ENCODE data around the gene ARHGEF11. TPM values are rescaled to one million over a fixed set of nuclear protein-coding genes. Genes with fewer than 3 reads are reported as not detected.

Gene ARHGEF11
- total and polyA plus RNA-seq, 9 of the 15 experiments (the other 6 are each of a cell fraction or from before 2014, with no cell fraction given): 0.14 to 15.5 (median 9.0) TPM

DNA sequence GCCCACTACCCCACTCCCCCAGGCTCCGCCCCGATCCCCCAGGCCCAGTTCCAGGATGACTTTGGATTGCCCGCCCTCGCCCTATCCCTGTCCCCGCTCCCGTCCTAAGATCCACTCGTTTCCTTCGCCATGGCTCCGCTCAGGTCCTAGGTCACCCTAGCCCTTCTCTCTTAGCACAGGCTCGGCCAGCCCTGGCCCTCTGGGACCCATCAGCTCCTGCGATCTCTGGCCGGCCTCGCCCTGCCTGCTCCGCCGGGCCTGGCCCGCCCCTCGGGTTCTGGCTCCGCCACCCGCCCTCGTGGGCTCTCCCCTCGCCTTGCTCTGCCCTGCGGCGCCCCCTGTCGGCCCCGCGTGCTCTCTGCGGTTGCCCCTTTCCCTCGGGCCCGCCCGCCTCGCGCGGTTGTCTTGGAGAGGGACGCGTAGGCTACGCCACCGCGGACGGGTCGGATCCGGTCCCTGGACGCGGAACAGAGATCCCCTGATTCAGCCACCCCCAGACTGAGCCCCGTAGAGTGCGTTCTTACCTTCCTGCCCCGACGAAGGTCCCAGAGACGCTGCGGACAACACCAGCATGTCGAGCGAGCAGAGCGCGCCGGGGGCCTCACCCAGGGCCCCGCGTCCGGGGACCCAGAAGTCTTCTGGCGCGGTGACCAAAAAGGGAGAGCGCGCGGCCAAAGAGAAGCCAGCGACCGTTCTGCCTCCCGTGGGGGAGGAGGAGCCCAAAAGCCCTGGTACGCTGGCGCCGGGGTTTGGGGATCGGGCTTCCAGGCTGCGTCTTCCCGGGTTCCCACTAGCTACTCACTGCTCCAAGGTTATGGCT lies 125.1 kb downstream of the ARHGEF11 start, which contains the start of gene LRRC71 (continued):
- TF ChIP-seq, protein P1, sequence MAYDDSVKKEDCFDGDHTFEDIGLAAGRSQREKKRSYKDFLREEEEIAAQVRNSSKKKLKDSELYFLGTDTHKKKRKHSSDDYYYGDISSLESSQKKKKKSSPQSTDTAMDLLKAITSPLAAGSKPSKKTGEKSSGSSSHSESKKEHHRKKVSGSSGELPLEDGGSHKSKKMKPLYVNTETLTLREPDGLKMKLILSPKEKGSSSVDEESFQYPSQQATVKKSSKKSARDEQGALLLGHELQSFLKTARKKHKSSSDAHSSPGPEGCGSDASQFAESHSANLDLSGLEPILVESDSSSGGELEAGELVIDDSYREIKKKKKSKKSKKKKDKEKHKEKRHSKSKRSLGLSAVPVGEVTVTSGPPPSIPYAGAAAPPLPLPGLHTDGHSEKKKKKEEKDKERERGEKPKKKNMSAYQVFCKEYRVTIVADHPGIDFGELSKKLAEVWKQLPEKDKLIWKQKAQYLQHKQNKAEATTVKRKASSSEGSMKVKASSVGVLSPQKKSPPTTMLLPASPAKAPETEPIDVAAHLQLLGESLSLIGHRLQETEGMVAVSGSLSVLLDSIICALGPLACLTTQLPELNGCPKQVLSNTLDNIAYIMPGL (CRISPR knock-in tag; IDR thresholded peaks at IDR 0.05): 0 out of 2 replicates have a peak, but pooled peaks have one; percentile 81
- TF ChIP-seq ZNF780A (CRISPR knock-in tag; IDR thresholded peaks at IDR 0.05): no peak
- TF ChIP-seq, protein P2, sequence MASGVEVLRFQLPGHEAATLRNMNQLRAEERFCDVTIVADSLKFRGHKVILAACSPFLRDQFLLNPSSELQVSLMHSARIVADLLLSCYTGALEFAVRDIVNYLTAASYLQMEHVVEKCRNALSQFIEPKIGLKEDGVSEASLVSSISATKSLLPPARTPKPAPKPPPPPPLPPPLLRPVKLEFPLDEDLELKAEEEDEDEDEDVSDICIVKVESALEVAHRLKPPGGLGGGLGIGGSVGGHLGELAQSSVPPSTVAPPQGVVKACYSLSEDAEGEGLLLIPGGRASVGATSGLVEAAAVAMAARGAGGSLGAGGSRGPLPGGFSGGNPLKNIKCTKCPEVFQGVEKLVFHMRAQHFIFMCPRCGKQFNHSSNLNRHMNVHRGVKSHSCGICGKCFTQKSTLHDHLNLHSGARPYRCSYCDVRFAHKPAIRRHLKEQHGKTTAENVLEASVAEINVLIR (CRISPR knock-in tag; IDR thresholded peaks at IDR 0.05): no peak
- TF ChIP-seq MCM7 (IDR thresholded peaks at IDR 0.05): no peak
- TF ChIP-seq ETV5 (CRISPR knock-in tag; IDR thresholded peaks at IDR 0.05; ENCODE audit: low read depth): peak; percentile 65
- no peak for TF ChIP-seq SMARCA5 (IDR thresholded peaks at IDR 0.05)
- TF ChIP-seq, protein P3, sequence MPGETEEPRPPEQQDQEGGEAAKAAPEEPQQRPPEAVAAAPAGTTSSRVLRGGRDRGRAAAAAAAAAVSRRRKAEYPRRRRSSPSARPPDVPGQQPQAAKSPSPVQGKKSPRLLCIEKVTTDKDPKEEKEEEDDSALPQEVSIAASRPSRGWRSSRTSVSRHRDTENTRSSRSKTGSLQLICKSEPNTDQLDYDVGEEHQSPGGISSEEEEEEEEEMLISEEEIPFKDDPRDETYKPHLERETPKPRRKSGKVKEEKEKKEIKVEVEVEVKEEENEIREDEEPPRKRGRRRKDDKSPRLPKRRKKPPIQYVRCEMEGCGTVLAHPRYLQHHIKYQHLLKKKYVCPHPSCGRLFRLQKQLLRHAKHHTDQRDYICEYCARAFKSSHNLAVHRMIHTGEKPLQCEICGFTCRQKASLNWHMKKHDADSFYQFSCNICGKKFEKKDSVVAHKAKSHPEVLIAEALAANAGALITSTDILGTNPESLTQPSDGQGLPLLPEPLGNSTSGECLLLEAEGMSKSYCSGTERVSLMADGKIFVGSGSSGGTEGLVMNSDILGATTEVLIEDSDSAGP (CRISPR knock-in tag; IDR thresholded peaks at IDR 0.05): no peak
- TF ChIP-seq PHB2 (IDR thresholded peaks at IDR 0.05; ENCODE audit: low read depth): no peak
- TF ChIP-seq TSC22D4 (tag; IDR thresholded peaks at IDR 0.05): no peak
- TF ChIP-seq SLC30A9 (CRISPR knock-in tag; IDR thresholded peaks at IDR 0.05): no peak
- TF ChIP-seq ZNF507 (tag; conservative IDR thresholded peaks at IDR 0.05): no peak
- TF ChIP-seq SRSF3 (IDR thresholded peaks at IDR 0.05; ENCODE audit: insufficient read depth, low read length): no peak
- no peak for TF ChIP-seq ZNF384 (IDR thresholded peaks at IDR 0.05; ENCODE audit: low read depth, low read length)
- TF ChIP-seq, protein P4, sequence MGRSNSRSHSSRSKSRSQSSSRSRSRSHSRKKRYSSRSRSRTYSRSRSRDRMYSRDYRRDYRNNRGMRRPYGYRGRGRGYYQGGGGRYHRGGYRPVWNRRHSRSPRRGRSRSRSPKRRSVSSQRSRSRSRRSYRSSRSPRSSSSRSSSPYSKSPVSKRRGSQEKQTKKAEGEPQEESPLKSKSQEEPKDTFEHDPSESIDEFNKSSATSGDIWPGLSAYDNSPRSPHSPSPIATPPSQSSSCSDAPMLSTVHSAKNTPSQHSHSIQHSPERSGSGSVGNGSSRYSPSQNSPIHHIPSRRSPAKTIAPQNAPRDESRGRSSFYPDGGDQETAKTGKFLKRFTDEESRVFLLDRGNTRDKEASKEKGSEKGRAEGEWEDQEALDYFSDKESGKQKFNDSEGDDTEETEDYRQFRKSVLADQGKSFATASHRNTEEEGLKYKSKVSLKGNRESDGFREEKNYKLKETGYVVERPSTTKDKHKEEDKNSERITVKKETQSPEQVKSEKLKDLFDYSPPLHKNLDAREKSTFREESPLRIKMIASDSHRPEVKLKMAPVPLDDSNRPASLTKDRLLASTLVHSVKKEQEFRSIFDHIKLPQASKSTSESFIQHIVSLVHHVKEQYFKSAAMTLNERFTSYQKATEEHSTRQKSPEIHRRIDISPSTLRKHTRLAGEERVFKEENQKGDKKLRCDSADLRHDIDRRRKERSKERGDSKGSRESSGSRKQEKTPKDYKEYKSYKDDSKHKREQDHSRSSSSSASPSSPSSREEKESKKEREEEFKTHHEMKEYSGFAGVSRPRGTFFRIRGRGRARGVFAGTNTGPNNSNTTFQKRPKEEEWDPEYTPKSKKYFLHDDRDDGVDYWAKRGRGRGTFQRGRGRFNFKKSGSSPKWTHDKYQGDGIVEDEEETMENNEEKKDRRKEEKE (IDR thresholded peaks at IDR 0.05; ENCODE audit: borderline replicate concordance in 1 of 2, control insufficient read depth in 1 of 2, low read depth in 2 of 2, low read length in 1 of 2): no peak
- TF ChIP-seq RHOXF2B (CRISPR knock-in tag; conservative IDR thresholded peaks at IDR 0.05): no peak
- no peak for TF ChIP-seq NR3C1 (CRISPR knock-in tag; IDR thresholded peaks at IDR 0.05)
- TF ChIP-seq MXI1 (IDR thresholded peaks at IDR 0.05; ENCODE audit: low read depth, low read length): 0 out of 2 replicates have a peak, but pooled peaks have one; percentile 34
- TF ChIP-seq GTF2A2 (tag; IDR thresholded peaks at IDR 0.05): no peak

Measured in K562 (cell line).